Activated T-cell treated with anti-CD3 and anti-CD28 coated beads, Interleukin-2, amount 50 U/mL, for 24 hours (primary cell): ENCODE measurements around the gene PTPRJ.
A peak's percentile ranks its signal among the peaks of the same experiment; 100 is the strongest.

ENCODE experiments used
- DNase-seq: peaks from one replicate; pipeline ENCODE4 v3.0.0-alpha.2; 2020
- H3K27ac Mint-ChIP-seq: 2 replicates; pipeline ENCODE4 v1.8.0; 2020; ENCODE audit warnings: mild to moderate bottlenecking, mixed read lengths
- H3K27me3 Mint-ChIP-seq: 2 replicates; pipeline ENCODE4 v1.8.0; 2020; ENCODE audit warnings: mixed read lengths
- H3K36me3 Mint-ChIP-seq: 2 replicates; pipeline ENCODE4 v1.8.0; 2020; ENCODE audit warnings: low read depth, mixed read lengths
- H3K4me1 Mint-ChIP-seq: 2 replicates; pipeline ENCODE4 v1.8.0; 2020; ENCODE audit warnings: low read depth, mixed read lengths
- H3K4me3 Mint-ChIP-seq: 2 replicates; pipeline ENCODE4 v1.8.0; 2020; ENCODE audit warnings: mild to moderate bottlenecking, moderate library complexity, mixed read lengths
- H3K9me3 Mint-ChIP-seq: 2 replicates; pipeline ENCODE4 v1.8.0; 2020; ENCODE audit warnings: mixed read lengths

PTPRJ gene

GRCh38 chr11:47981667-47982404 is 1.5 kb downstream of the PTPRJ start:
- DNase-seq = peak; percentile 57
- peaks cover 40% of the 10 kb centered on the region for H3K4me1 Mint-ChIP-seq
- H3K27me3 Mint-ChIP-seq = no peaks in the 10 kb centered on the region
- H3K36me3 Mint-ChIP-seq = peaks cover 31% of the 10 kb centered on the region
- no peaks in the 10 kb centered on the region for H3K9me3 Mint-ChIP-seq
- peak overlapping the region; percentile 91 for H3K4me3 Mint-ChIP-seq
- H3K27ac Mint-ChIP-seq = peak overlapping the region; percentile 92

GRCh38 chr11:47982616-47983015 is 2.3 kb downstream of the PTPRJ start:
- Mint-ChIP-seq H3K36me3 (peaks cover 31% of the 10 kb centered on the region), H3K27ac (peak overlapping the region; percentile 91), H3K4me3 (peak overlapping the region; percentile 65), H3K4me1 (peaks cover 46% of the 10 kb centered on the region), H3K27me3 (no peaks in the 10 kb centered on the region), H3K9me3 (no peaks in the 10 kb centered on the region)
- DNase-seq = no peak

GRCh38 chr11:47983464-47984397 is 3.4 kb downstream of the PTPRJ start:
- Mint-ChIP-seq H3K4me3 (peak overlapping the region; percentile 65), H3K4me1 (peaks cover 56% of the 10 kb centered on the region), H3K9me3 (no peaks in the 10 kb centered on the region), H3K27ac (peak overlapping the region; percentile 91), H3K27me3 (no peaks in the 10 kb centered on the region), H3K36me3 (peaks cover 34% of the 10 kb centered on the region)
- no peak for DNase-seq

- DNase-seq = no peak
- H3K36me3 Mint-ChIP-seq = peaks cover 34% of the 10 kb centered on the region
- H3K27me3 Mint-ChIP-seq = no peaks in the 10 kb centered on the region
- H3K4me1 Mint-ChIP-seq = peaks cover 70% of the 10 kb centered on the region
- H3K9me3 Mint-ChIP-seq = no peaks in the 10 kb centered on the region
- no peak overlapping the region for H3K4me3 Mint-ChIP-seq
- peak overlapping the region; percentile 45 for H3K27ac Mint-ChIP-seq
These were observed 5.9 kb downstream of the PTPRJ start for GRCh38 chr11:47986219-47986618.

- Mint-ChIP-seq H3K9me3 (no peaks in the 10 kb centered on the region), H3K4me1 (peaks cover 73% of the 10 kb centered on the region), H3K36me3 (peaks cover 32% of the 10 kb centered on the region), H3K27ac (peak overlapping the region; percentile 59), H3K27me3 (no peaks in the 10 kb centered on the region), H3K4me3 (no peak overlapping the region)
- DNase-seq = no peak
These were observed 6.4 kb downstream of the PTPRJ start for GRCh38 chr11:47986742-47987141.

- Mint-ChIP-seq H3K27ac (peak overlapping the region; percentile 52), H3K36me3 (peaks cover 28% of the 10 kb centered on the region), H3K9me3 (no peaks in the 10 kb centered on the region), H3K4me1 (peaks cover 71% of the 10 kb centered on the region), H3K4me3 (no peak overlapping the region), H3K27me3 (no peaks in the 10 kb centered on the region)
- DNase-seq = no peak
These were observed 7.0 kb downstream of the PTPRJ start for GRCh38 chr11:47987310-47987709.

- Mint-ChIP-seq H3K4me1 (peaks cover 72% of the 10 kb centered on the region), H3K27ac (peak overlapping the region; percentile 49), H3K9me3 (no peaks in the 10 kb centered on the region), H3K4me3 (no peak overlapping the region), H3K27me3 (no peaks in the 10 kb centered on the region), H3K36me3 (peaks cover 26% of the 10 kb centered on the region)
- DNase-seq = no peak
These were observed 7.4 kb downstream of the PTPRJ start for GRCh38 chr11:47987781-47988180.

- H3K4me1 Mint-ChIP-seq = peaks cover 62% of the 10 kb centered on the region
- H3K4me3 Mint-ChIP-seq = no peak overlapping the region
- H3K27ac Mint-ChIP-seq = no peak overlapping the region
- no peaks in the 10 kb centered on the region for H3K9me3 Mint-ChIP-seq
- no peaks in the 10 kb centered on the region for H3K27me3 Mint-ChIP-seq
- H3K36me3 Mint-ChIP-seq = peaks cover 12% of the 10 kb centered on the region
- no peak for DNase-seq
These were observed 9.4 kb downstream of the PTPRJ start for GRCh38 chr11:47989779-47990178.

GRCh38 chr11:47991266-47991830 is 11.0 kb downstream of the PTPRJ start:
- H3K4me1 Mint-ChIP-seq = peaks cover 65% of the 10 kb centered on the region
- H3K27me3 Mint-ChIP-seq = no peaks in the 10 kb centered on the region
- H3K27ac Mint-ChIP-seq = peak overlapping the region; percentile 58
- peaks cover 13% of the 10 kb centered on the region for H3K36me3 Mint-ChIP-seq
- DNase-seq = no peak
- H3K4me3 Mint-ChIP-seq = peak overlapping the region; percentile 51
- no peaks in the 10 kb centered on the region for H3K9me3 Mint-ChIP-seq

- no peaks in the 10 kb centered on the region for H3K9me3 Mint-ChIP-seq
- H3K4me1 Mint-ChIP-seq = peaks cover 65% of the 10 kb centered on the region
- peak overlapping the region; percentile 51 for H3K4me3 Mint-ChIP-seq
- DNase-seq = no peak
- peaks cover 12% of the 10 kb centered on the region for H3K36me3 Mint-ChIP-seq
- H3K27ac Mint-ChIP-seq = peak overlapping the region; percentile 58
- H3K27me3 Mint-ChIP-seq = no peaks in the 10 kb centered on the region
These were observed 11.5 kb downstream of the PTPRJ start for GRCh38 chr11:47991894-47992293.

GRCh38 chr11:47992959-47993820 is 12.8 kb downstream of the PTPRJ start:
- H3K4me3 Mint-ChIP-seq = no peak overlapping the region
- no peaks in the 10 kb centered on the region for H3K27me3 Mint-ChIP-seq
- H3K27ac Mint-ChIP-seq = no peak overlapping the region
- H3K36me3 Mint-ChIP-seq = peaks cover 10% of the 10 kb centered on the region
- DNase-seq = no peak
- H3K4me1 Mint-ChIP-seq = peaks cover 68% of the 10 kb centered on the region
- no peaks in the 10 kb centered on the region for H3K9me3 Mint-ChIP-seq

- no peak overlapping the region for H3K4me3 Mint-ChIP-seq
- H3K27ac Mint-ChIP-seq = no peak overlapping the region
- H3K36me3 Mint-ChIP-seq = peaks cover 13% of the 10 kb centered on the region
- H3K27me3 Mint-ChIP-seq = no peaks in the 10 kb centered on the region
- DNase-seq = no peak
- H3K4me1 Mint-ChIP-seq = peaks cover 75% of the 10 kb centered on the region
- H3K9me3 Mint-ChIP-seq = no peaks in the 10 kb centered on the region
These were observed 14.1 kb downstream of the PTPRJ start for GRCh38 chr11:47994417-47994816.

GRCh38 chr11:47995360-47995769 is 15.0 kb downstream of the PTPRJ start:
- H3K27ac Mint-ChIP-seq = peak overlapping the region; percentile 63
- peaks cover 13% of the 10 kb centered on the region for H3K36me3 Mint-ChIP-seq
- H3K4me1 Mint-ChIP-seq = peaks cover 75% of the 10 kb centered on the region
- H3K9me3 Mint-ChIP-seq = no peaks in the 10 kb centered on the region
- DNase-seq = no peak
- H3K4me3 Mint-ChIP-seq = no peak overlapping the region
- no peaks in the 10 kb centered on the region for H3K27me3 Mint-ChIP-seq
